C1 segment of cervical spinal cord (tissue), 14 donors: ENCODE results near the gene ADAMTS9.

Experiments
- DNase-seq, 14 donors: peaks; one replicate each; lab custom pipeline; 2025; lab: John Stamatoyannopoulos, UW

Gene ADAMTS9

GRCh38 chr3:64651741-64652241 lies 36.0 kb downstream of the ADAMTS9 start:
- DNase-seq = no peak

GRCh38 chr3:64651303-64651702 lies 36.5 kb downstream of the ADAMTS9 start:
- no peak for DNase-seq

DNA sequence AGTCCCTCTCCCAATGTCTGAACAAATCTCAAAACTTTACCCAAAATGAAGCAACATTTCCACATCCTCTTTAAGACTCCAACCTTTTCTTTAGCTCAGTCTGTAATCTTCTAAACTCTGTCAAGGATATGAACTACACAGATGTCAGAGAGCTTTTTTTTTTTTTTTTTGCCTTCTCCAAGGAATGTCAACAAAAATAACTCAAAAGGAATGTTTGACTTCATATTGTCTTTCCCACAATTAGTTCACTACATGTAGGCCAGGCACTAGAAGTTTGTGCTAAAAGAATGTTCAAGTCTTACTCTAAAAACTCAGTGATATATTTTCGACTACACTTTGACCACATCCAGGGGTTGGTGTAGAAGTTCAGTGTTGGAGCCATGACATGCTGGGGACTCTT lies 37.1 kb downstream of the ADAMTS9 start:
- no peak for DNase-seq

DNA sequence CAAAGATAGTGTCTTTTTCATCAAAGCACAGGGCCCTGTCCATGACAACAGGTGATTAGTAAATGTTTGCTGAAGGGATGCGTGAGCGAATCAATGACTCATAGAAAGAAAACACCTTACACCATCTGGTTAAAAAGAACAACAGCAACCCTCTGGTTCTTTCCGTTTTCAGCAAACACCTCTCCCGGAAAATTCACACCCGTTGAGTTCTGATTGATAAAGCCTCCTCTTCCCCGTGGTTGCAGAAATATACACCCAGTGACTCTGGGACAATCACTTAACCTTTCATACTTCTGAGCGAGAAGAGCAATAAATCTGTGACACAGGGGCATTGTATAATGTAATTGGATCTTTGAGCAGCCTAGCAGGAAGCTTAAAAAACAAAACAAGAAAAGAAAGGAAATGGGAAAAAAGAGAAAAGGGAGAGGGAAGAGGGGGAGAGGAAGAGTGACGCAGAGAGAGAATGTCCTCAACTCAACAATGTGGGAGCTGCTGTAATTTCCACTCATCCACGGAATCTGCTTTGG lies 37.6 kb downstream of the ADAMTS9 start:
- no peak for DNase-seq

DNA sequence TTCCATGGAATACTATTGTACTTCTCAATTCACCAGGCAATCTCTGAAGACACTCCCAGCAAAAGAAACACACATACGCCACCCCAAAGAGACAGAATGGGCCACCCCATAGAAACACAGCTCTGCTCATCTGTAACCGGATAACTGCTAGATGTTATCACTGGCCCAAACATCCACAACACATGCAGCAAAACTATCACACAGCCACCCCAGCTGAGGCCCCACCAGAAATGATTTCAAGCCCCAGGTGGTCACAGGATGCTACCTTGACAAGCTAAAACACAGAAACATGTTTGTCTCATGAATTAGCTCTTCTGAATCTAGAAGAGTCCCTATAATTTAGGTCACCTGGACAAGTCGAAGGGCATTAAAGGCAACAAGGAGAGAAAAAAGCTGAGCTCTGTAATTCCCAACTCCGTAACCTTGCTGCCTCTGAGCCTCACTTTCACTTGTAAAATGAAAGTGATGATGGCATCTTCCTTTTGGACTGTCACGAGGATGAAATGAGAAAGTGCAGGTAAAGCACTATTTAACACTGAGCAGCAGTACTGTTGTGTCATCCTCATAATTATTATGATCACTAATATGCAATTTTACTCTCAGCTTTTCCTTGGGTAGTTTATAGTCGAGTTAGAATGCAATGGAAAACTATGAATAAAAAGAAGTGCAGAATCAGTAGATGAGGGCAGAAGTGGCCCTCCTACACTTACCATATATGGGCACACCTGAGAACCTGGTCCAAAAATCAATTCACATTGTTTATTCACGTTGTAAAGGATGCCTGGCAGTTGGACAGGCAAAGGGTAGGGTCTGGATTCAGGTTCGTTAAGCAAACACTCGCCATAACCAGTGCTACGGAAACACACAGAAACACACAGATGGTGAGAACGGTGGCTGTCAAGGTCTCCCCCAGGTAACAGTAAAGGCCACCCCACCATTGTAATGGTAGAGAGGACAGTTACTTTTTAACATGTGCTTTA lies 38.6 kb downstream of the ADAMTS9 start:
- no peak for DNase-seq

GRCh38 chr3:64647825-64648224 lies 40.0 kb downstream of the ADAMTS9 start:
- DNase-seq = no peak

- DNase-seq = no peak
These were observed 42.6 kb downstream of the ADAMTS9 start for GRCh38 chr3:64645243-64645642.

- DNase-seq = no peak
These were observed 43.3 kb downstream of the ADAMTS9 start for GRCh38 chr3:64644483-64644882.

- no peak for DNase-seq
These were observed 45.3 kb downstream of the ADAMTS9 start for GRCh38 chr3:64642327-64643151.

DNA sequence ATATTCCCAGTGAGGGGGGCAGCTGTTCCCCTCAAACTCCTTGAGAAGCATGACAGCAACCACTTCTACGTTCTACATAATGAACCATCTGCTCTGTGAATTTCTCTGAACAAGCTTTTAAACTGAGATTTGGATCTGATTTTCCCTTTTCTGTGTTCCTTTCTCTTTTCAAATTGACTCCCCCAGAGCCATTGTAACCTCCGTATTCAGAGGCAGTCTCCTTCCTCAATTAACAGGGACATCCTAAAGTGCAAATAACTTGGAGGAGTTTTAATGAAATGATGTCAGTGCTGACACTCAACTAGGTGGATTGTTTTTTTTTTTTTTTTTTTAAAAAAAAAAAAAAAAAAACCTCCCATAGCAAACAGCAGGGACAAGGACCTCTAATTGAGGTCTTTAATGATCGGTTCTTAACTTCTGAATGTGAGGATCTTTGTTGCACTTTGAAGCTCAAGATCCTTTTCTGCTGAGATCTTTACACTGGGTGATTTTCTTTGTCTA lies 48.8 kb downstream of the ADAMTS9 start:
- DNase-seq = no peak

DNA sequence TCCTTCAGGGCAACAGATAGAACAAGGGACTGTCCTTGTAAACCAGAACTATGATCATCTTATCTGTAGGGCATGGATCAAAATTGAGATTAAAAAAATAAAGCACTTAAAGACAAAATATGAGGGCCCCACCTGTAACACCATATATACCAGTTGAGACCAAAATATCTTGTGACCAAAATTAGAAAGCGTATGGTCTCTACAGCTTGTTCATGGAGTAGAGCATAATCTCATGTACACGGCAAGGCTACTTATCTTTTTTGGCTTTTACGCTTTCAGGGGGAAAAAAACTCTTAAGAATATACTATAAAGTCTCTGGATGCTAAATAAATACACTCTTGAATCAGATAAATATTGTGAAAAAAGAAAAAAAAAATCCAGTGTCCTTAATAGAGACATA lies 49.3 kb downstream of the ADAMTS9 start:
- DNase-seq = no peak

GRCh38 chr3:64634417-64634816 lies 53.4 kb downstream of the ADAMTS9 start:
- DNase-seq = no peak

- DNase-seq = no peak
These were observed 55.8 kb downstream of the ADAMTS9 start for GRCh38 chr3:64631951-64632350.

- no peak for DNase-seq
These were observed 60.1 kb downstream of the ADAMTS9 start for GRCh38 chr3:64627471-64628321.

- no peak for DNase-seq
These were observed 60.8 kb downstream of the ADAMTS9 start for GRCh38 chr3:64627042-64627441.

- DNase-seq = no peak
These were observed 62.4 kb downstream of the ADAMTS9 start for GRCh38 chr3:64625381-64625780.

- DNase-seq = no peak
These were observed 64.7 kb downstream of the ADAMTS9 start for GRCh38 chr3:64623125-64623524.

DNA sequence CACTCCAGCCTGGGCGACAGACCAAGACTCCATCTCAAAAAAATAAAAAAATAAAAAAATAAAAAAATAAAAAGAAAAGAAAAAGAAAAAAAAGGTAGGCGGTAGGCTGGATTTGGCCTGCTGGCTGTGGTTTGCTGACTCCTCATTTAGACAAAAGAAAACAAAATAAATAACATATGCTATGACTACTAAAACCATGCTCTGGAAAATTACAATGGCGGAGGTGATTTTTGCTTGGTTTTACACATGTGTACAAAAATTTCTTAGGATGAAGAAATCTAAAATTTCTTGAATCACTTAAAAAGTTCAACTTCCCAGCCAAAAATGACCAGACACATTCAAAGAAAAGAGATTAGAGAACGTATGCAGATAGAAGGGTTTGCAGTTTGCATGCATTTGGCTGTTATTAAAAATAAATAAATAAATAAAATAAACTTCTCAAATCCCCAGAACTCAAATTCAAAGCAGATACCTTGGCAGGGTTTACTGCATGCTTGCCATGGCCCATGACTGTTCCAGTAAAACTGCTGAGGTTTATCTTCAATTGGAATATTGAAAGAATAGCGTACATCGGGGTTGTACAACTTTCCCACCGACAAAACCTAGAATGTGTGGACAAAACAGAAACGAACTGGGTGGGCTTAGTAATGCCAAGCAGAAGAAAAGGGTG lies 65.9 kb downstream of the ADAMTS9 start:
- no peak for DNase-seq

DNA sequence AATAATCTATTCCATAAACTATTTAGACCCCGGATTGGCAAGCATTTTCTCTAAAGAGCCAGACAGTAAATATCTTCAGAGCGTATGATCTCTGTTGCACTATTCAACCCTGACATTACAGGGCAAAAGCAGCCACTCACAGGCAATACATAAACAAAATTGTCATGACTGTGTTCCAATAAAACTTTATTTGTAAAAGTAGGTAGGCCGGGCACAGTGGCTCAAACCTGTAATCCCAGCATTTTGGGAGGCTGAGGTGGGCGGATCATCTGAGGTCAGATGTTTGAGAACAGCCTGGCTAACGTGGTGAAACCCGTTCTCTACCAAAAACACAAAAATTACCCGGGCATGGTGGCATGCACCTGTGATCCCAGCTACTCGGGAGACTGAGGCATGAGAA lies 66.5 kb downstream of the ADAMTS9 start:
- DNase-seq = no peak

- no peak for DNase-seq
These were observed 67.8 kb downstream of the ADAMTS9 start for GRCh38 chr3:64620020-64620419.
